Natural killer cell treated with Interleukin-12 subunit alpha and Interleukin-12 subunit beta and Interleukin-15 and Interleukin-18, amount 100 ng/mL, for 72 hours (primary cell): Measurements from ENCODE around the gene ABCA5. TPM values are rescaled to one million over a fixed set of nuclear protein-coding genes. Genes with fewer than 3 reads are reported as not detected.

Experiments
- total RNA-seq, 2 donors: library from RNA; stranded (reverse); gene quantifications; one replicate each; pipeline ENCODE4 v1.2.3, GENCODE V29; 2022

Gene ABCA5
- total RNA-seq, 2 donors from 2014 or later = 22.9 to 61.4 TPM

Other genes starting within 250 kb of the ABCA5 start
- 1 to 10 TPM; 1.1 to 1.3 TPM for gene ABCA6, start 185.2 kb downstream of the ABCA5 start, total RNA-seq
- 1 to 10 TPM; 2.0 to 4.7 TPM for gene ABCA10, start 98.3 kb downstream of the ABCA5 start, total RNA-seq
- gene MAP2K6, start 87.6 kb upstream of the ABCA5 start, total RNA-seq = under 1 TPM; 0.36 to 0.53 TPM